DMS79 treated with DMSO at 0.1 percent for 48 hours (cell line): Measurements from ENCODE around the gene RPGRIP1.
A peak's percentile ranks its signal among the peaks of the same experiment; 100 is the strongest.
"Not testable (repeated sequence)": the region's sequence is repeated elsewhere in the genome, so short reads cannot be mapped to it uniquely, and the experiment has no call there.

Source experiments
- DNase-seq: peaks from one replicate; lab custom pipeline; 2025; lab: John Stamatoyannopoulos, UW

The RPGRIP1 gene

GRCh38 chr14:21258005-21258888 is 21.6 kb upstream of the RPGRIP1 start:
- no peak for DNase-seq

- DNase-seq = no peak
Observed at GRCh38 chr14:21258889-21259787, 20.7 kb upstream of the RPGRIP1 start.

GRCh38 chr14:21261824-21262223 is 18.1 kb upstream of the RPGRIP1 start:
- no peak for DNase-seq

GRCh38 chr14:21262410-21262809 is 17.5 kb upstream of the RPGRIP1 start:
- DNase-seq = no peak

GRCh38 chr14:21263284-21264024 is 16.4 kb upstream of the RPGRIP1 start:
- DNase-seq = no peak

GRCh38 chr14:21264025-21264801 is 15.7 kb upstream of the RPGRIP1 start:
- DNase-seq = no peak

- DNase-seq = no peak
Observed at GRCh38 chr14:21267431-21267845, 12.4 kb upstream of the RPGRIP1 start.

- DNase-seq = no peak
Observed at GRCh38 chr14:21267886-21268616, 11.8 kb upstream of the RPGRIP1 start.

GRCh38 chr14:21268617-21269251 is 11.1 kb upstream of the RPGRIP1 start:
- DNase-seq = peak; percentile 57

GRCh38 chr14:21269252-21270046 is 10.4 kb upstream of the RPGRIP1 start, which contains the start of gene HNRNPC:
Gene HNRNPC (minus strand): TSS chr14:21269442. CDS start chr14:21234193, 35,249 bp downstream.
- DNase-seq = peak; percentile 100

GRCh38 chr14:21272661-21273060 is 7.2 kb upstream of the RPGRIP1 start:
- DNase-seq = not testable (repeated sequence)

- DNase-seq = no peak
Observed at GRCh38 chr14:21275261-21275858, 4.5 kb upstream of the RPGRIP1 start.

GRCh38 chr14:21278632-21279031 is 1.3 kb upstream of the RPGRIP1 start:
- no peak for DNase-seq

- DNase-seq = not testable (repeated sequence)
Observed at GRCh38 chr14:21281917-21282316, 2.0 kb downstream of the RPGRIP1 start.

GRCh38 chr14:21286516-21286915 is 6.6 kb downstream of the RPGRIP1 start:
- not testable (repeated sequence) for DNase-seq

- DNase-seq = no peak
Observed at GRCh38 chr14:21287168-21287567, 7.3 kb downstream of the RPGRIP1 start.

- DNase-seq = not testable (repeated sequence)
Observed at GRCh38 chr14:21294026-21294425, 14.1 kb downstream of the RPGRIP1 start.

- no peak for DNase-seq
Observed at GRCh38 chr14:21298358-21298757, 18.5 kb downstream of the RPGRIP1 start.
